ENCODE results near the gene ACTR10.

ACTR10 gene

DNA sequence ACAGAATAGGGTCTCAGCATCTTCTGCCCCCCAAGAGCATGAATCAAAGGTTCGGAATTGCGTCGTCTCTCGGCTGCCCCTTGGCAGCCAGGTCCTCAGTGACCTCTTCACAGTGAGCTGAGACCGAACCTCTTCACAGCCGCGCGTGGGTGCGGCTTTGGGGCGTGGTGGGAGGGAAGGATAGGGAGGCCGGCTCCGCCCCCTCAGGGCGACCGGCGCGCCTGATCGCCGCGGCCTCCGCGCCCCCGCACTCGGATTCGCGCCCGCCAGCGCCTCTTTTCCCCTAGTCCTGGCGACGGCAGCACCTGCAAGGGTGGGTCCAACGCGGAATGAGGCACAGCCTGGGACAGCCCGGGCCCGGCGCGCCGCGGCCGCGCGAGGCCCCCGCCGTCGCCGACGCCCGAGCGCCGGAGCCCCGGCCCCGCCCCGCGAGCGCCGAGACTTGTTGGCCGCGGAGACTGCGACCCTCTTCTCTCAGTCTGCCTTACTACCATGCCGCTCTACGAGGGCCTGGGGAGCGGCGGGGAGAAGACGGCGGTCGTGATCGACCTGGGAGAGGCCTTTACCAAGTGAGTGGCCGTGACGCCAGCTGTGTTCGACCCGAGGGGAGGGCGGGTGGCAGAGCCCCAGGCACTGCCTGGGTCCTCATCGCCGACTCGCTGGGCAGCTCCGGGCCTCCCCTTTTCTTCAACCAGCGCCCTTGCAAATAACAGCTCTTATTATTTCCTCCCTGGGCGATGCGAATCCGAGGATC is at the start of gene ACTR10:
Gene ACTR10, plus strand, starts transcription at position 424 of the 754 bp plus-strand sequence. Its CDS starts 69 bp downstream, at position 493.
- peak; percentile 90 for DNase-seq (ENCODE audit: low spot score)

DNA sequence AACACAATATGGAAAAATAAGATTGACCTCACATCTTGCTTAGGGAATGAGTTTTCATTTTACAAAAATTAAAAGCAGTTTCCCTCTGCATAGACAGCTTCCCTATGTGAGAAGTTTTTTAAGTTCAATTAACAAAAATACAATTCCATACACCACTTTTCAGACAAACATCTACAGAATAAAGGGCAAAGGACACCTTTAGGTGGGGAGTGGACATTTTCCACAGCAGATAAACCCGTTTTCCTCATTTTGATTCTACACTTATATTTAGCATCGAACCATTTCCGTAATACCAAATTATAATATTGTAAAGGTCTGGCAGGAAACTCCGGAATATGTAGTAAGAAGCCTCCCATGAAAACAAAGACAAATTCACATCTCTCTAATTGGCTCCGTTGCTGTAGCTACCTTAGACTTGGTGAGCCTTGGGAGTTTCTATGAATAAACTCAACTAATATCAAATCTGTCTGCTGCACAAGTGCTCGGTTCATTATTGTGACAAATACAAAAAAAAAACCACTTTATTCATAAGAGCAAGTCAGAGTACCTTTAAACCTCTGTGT is 49.6 kb upstream of the ACTR10 start:
- DNase-seq (ENCODE audit: low spot score) = no peak

DNA sequence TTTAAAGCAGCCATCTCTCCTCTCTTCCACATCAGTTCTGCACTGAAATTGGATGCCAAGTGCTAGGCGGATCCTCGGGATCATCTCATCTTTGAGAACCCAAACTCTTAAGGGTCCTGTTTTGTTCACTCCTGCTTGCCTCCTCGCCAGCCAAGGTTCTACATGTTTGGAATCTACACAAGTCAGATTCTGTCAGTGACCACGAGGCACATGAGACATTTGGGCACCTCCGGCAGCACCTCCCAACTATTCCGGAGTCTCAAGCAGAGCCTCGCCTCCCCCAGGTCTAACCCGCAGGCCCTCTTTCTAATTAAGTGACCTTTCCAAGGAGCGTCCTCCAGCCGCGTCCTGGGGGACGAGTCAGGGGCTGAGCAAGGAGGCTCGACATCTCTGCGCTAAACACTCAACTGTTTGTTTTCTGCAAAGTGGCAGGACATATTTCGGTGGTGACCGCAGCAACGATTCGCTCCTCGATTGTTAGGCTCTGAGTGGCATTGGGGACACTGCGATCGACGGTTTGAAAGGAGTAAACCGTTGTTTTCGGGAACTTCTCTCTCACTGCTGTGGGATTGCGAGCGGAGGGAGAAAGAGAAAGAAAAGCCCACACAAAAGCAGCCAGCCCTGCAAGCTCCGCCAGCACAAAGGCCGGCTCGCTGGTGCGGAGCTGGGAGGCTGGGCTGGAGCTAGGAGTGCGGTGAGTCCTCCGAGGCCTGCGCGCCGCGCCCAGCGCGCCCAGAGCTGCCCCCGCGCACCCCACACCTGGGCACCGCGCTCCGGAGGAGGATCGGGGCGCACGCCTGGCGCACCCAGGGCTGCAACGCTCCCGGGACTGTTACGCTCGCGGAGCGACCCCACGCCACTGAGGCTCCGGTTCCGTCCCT is 48.6 kb upstream of the ACTR10 start:
- no peak for DNase-seq (ENCODE audit: low spot score)

DNA sequence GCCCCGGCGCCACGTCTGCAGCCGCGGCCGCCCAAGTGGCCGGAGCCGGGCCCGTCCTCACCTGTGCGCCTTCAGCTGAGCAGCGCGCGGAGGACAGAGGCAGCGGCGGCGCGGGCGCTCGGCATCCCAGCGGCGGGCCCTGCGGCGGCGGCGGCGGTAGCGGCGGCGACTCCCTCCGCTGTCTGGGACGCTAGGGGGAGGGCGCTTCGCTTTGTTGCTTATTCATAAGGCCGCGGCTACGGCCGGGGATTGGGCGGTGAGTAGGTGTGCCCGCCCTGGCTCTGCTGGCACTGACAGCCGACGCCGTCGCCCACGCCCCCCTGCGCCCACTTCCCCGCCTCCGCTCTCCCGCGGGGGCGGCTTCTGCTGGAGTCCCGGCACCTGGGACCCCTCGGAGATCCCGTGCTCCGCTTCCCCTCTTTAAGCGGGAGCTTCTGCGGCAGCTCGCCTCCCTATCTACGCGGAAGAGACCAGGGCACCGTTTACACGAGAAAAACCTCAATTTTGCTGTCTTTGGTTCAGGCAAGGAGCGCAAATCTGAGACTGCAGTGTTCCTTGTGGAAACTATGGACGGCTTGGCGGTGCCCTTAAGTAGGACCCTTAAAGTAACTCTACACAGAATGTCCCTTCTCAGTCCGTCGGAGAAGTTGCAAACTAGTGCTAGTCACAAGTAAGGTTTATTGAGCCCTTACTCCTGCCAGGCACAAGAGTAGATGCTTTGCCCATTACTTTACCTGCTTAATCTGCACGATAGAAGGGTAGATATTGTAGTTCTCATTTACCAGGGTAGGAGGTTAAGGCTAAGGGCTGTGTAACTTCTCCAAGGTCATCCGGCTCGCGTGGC is 47.7 kb upstream of the ACTR10 start, which contains the start of gene ARMH4:
Gene ARMH4, minus strand, starts transcription at position 200 of the 844 bp plus-strand sequence. CDS start 12,855 bp downstream, outside the sequence.
- DNase-seq (ENCODE audit: low spot score) = peak; percentile 79

DNA sequence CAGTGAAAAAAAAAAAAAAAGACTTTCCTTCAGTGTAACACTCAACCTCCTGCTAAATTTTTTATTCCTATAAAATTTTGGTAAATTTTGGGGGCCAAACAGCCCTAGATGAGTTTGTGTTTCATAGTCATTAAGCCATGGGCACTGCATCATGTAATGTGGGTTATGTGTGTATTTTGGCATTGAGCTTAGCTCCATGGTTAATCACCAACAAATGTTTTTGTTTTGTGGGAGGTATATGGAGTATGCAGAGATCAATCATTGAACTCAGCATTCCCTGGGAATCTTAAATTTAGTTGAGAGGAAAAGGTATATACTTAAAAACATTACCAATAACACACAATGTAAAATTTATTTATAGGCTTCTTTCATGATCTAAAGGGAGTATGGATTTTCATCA is 39.4 kb upstream of the ACTR10 start:
- no peak for DNase-seq (ENCODE audit: low spot score)

DNA sequence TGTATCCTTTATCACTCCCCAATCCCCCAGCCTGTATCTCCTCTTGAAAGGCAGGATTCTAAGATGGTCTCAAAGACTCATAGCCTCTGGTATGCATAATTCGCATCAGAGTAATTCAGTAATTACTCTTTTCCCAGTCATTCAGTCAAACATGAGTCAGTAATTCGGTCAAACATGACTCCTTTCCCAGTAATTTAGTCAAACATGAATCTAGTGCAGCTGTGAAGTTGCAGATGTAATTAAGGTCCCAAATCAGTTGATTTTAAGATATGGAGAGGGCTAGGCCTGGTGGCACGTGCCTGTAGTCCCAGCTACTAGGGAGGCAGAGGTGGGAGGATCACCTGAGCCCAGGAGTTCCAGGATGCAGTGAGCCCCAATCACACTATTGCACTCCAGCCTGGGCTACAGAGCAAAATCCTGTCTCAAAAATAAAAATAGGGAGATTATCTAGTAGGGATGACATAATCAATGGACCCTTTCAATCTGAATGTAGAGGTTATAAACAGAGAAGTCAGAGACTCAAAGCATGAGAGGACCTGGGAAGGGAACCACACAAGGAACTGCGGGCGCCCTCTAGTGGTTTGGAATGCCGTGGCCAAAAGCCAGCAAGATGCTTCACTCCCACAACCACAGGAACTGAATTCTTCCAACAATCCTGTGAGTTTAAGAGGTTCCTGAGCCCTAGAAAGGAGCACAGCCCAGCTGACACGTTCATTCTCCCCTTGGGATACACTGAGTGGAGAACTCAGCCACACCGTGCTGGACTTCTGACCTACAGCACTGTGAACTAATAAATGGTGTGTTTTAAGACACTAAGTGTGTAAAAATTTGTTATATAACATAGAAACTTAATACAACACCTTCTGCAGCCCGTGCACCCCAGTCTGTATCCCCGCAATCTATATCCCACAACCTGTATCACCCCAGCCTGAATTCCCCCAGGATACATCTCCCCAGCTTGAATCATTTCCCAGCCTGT is 33.7 kb upstream of the ACTR10 start:
- peak; percentile 82 for DNase-seq (ENCODE audit: low spot score)

DNA sequence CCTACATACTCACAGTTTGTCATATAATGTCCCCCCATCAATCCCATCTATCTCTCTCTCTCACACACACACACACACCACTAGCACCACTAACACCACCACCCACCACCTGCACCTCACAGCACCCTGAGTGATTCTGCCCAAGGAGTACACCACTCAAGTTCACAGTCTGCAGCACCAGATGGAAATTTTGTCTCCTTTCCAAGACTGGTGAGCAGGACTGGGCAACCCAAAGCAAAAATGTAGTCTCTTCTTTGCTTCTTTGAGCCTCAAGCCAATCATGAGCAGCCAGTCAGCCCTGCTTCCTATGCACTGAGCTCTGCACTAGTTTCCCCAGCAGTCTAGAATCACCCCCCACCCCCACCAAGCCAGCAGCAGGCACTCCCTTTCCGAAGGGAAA is 32.9 kb upstream of the ACTR10 start:
- no peak for DNase-seq (ENCODE audit: low spot score)

DNA sequence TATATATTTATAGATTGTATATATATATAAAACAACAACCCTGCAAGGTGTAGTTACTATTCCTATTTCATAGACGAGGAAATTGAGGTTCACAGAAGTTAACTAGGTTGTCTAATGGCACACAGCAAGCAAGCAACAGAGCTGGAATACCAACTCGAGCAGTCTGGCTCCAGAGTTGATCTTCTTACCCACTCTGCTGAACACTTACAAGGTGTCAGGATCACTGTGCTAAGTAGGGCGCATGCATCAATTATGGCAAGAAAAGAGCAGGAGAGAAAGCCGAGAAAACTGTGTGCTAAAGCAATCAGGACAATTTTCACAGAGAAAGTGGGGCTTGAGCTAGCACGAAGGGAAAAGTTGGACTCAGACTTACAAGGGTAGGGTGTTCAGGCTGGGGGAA is 32.1 kb upstream of the ACTR10 start:
- DNase-seq (ENCODE audit: low spot score) = no peak

DNA sequence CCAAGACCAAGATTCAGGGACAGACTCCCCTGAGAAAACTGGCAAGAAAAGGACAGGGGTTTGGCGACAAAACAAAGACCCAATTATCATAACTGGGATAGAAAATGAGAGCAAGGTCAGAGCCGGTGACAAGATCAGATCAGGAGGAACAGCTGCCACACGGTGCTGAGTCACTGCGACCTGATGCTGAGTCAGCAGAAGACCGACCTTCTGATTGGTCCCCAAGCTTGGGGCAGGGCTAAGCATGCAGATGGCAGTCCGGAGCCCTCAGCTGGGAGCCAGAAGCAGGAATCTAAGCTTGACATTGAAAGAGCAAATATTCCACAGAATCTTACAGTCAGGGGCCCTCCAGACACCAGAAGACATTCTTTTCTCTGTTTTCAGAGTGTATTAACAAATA is 28.9 kb upstream of the ACTR10 start:
- peak; percentile 88 for DNase-seq (ENCODE audit: low spot score)

DNA sequence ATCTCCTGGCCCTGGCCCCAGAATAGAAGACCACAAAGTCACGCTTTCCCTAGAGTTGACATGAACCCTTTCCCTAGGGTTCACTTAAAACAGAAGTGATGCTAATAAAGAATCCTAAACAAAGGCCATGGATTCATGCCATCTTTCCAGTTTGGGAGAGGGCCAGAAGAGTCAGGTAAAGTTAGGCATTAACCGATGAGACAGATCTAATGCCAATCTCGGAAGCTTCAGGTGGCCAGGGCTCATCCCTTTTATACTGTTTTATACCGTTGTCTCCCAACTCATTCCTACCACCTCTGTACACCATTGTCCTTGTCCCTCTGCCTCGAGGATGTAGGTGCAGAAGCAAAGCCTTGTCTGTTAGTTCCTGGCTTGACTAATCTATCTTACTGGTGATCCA is 22.8 kb upstream of the ACTR10 start:
- DNase-seq (ENCODE audit: low spot score) = no peak

DNA sequence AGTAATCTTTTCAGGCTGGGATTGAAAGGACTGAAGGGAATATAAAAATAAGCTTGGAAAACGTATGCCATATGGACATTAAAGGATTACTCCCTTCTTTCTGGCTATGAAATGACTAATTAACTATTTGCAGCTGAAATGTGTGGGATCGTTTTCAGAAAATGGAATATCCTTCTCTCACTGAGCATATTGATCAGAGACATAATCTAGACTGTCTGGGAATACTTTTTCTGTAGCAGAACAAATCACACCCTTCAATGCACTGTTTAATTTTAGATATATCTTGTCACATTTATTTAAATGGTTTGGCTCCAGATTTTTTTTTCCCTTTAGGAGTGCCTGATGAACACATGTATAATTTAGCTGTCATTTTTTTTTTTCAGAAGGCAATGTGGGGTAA is 10.8 kb upstream of the ACTR10 start:
- no peak for DNase-seq (ENCODE audit: low spot score)

DNA sequence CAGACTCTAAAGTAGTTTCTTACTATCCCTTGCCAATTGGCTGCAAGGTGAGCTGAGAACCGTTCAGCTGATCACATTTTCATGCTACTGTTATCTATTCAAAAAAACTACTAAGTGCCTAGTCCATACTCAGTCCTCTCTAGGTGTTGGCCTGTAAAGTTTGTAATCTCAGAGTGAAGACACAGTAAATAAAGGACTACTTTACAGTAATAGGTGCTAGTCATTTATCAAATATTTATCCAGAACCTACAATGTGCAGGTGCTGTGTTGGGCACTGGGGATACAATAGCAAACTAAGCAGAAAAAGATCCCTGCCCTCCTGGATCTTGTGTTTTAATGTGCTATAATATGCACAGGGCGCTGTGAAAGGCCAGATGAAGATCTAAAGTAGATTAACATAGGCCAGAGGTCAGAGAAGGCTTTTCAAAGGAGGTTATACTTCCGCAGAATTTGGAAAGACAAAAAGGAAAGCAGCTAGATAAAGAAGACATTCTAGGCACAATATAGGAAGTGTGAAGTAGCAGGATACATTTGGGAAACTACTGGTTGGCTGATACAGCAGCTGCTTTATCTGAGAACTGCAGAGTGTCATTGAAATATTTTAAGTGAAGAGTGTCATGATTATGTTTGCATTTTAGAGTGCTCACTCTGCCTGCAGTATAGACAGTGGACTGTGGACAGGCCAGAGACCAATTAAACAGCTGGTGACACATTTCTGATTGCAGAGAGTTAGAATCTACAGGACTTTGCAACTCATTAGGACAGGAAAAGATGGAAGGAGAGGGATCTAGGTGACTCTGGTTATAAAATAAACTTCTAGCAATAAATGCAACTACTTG is 8.0 kb upstream of the ACTR10 start:
- no peak for DNase-seq (ENCODE audit: low spot score)

DNA sequence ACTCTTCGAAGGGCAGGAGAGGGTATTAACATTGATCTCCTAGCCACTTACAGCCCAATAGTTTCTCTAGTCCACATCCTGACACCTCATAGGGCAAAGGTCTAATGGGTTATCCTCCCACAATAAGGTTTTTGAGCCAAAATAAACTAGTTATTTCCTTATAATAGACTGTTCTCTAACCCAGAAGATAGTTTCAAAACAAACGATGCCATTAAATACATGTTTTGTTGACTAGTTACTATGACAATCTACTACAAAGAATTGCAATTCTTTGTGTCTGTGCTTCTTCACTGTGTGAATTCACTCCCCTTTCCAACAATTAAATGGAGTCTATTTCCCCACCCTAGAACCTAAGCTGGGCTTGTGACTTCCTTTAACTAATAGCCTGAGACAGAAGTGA is 6.4 kb upstream of the ACTR10 start:
- DNase-seq (ENCODE audit: low spot score) = no peak

DNA sequence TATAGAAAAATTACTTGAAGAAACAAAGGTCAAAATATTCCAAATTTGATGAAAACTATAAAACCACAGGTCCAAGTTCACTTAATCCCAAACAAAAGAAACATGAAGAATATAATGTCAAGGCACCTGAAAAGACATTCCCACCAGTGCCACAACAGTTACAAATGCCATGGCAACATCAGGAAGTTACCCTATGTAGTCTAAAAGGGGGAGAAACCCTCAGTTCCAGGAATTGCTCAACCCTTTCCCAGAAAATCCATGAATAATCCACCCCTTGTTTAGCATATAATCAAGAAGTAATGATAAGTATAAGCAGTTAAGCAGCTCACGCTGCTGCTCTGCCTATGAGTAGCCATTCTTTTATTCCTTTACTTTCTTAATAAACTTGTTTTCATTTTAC is 3.8 kb upstream of the ACTR10 start:
- DNase-seq (ENCODE audit: low spot score) = no peak

DNA sequence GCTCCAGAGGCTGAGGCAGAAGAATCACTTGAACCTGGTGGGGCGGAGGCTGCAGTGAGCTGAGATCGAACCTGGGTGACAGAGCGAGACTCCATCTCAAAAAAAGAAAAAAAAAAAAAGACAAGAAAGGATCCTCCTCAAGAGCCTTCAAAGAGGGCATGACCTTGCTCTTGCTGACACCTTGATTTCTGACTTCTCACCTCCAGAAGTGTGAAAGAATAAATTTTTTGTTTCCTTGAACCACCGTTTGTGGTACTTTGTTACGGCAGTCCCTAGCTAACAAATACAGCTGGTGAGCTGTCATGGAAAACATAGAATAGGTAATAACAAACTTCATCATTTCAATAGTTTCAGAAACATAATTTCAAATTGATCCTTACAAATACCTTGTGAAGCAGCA is 1.9 kb upstream of the ACTR10 start:
- no peak for DNase-seq (ENCODE audit: low spot score)

DNA sequence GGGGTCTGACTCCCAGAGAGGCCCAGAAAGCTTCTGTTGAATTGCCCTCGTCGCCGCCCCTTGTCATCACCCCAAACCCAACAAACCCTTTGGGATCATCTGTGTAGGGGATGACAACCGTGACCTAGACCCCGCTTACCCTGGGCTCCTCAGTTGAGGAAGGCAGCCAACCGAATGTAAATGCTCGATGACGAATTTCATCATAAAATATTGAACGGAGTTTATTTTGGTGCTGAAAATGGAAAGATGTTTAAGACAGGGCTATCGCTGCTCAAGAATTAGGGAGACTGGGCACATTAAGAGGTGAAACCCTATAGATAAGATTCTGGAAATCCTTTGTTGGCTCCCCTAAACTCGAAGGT is 512 bp downstream of the ACTR10 start:
- no peak for DNase-seq (ENCODE audit: low spot score)

DNA sequence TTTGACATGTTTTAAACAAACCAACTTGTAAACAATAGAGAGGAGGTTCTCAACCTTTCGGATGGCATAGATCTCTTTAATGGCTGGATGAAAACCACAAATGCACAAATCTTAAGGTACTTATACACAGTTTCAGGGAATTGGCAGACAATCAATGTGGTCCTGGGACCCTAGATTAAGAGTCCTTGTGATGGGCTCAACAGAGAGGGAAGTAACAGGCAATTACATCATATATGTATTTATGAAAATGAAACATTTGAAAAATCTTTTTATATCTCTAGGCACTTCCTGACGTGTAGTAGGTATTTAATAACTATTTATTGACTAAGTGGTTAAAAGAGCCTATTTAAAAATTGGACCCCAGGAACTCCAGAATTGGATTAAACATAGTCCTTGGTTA is 897 bp downstream of the ACTR10 start:
- DNase-seq (ENCODE audit: low spot score) = peak; percentile 21

DNA sequence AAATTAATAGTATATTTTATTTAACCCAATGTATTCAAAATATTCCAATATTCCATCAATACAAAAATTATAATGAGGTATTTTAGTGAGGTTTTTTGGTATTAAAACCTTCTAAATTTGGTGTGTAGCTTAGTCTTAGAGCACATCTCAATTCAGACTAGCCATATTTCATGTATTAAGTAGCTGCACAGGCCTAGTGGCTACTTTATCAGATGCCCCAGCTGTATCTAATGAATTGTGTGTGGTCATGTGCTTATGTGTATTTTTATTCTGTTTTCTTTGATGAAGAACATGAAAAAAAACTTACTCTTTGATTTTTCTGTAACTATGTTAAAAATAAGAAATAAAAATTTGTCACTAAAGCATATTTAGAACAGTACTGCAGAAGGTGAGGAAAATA is 13.2 kb downstream of the ACTR10 start:
- DNase-seq (ENCODE audit: low spot score) = no peak

DNA sequence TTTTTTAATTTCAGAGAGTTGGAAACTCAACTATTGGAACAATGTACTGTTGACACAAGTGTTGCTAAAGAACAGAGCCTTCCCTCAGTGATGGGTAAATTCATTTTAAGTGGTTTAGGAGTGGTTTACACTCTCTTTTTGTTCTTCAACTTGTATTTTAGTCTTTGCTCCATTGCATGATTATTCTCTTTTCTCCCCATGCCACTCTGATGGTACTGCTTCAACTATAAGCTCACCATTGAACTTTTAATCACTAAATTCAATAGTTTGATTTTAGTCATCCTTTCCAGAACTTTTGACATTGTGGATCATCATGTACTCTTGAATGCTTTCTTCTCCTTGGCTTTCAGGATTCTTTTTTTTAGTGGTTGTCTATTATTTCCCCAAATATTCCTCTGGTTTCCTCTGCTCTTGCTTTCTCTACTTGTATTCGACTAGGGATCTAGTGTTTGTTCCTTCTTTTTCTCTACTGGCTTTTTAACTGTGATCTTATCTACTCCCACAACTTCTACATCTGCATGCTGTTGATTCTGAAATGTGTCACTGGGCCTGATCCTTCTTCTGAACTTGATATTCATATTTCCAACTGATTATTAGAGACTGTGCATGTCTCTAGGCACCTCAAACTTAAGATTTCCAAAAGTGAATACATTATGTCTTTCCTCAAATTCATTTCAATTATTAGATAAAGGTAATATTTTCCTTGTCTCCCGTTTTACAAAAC is 15.4 kb downstream of the ACTR10 start:
- no peak for DNase-seq (ENCODE audit: low spot score)
